Gastrocnemius medialis (tissue), 4 donors: Measurements from ENCODE around the gene RPS10. TPM values are rescaled to one million over a fixed set of nuclear protein-coding genes. Genes with fewer than 3 reads are reported as not detected.
"Not testable (repeated sequence)": the region's sequence is repeated elsewhere in the genome, so short reads cannot be mapped to it uniquely, and the experiment has no call there.

Experiments
- ATAC-seq, 2 donors: fragments of 150-250 bp; one replicate each; pipeline ENCODE4 v1.9.1; 2016
- DNase-seq, 2 donors: peaks; one replicate each; pipeline ENCODE4 v3.0.0-alpha.2; 2019
- H3K27ac ChIP-seq, 4 donors: fragments of 200-600 bp; sonication (generic); 1 replicate in 1 of 4; 2 replicates in 3 of 4; pipeline ENCODE4 v1.5.1; 2016 to 2018; ENCODE audit warnings: mild to moderate bottlenecking in 2 of 4, moderate library complexity in 1 of 4
- H3K27me3 ChIP-seq, 3 donors: fragments of 200-600 bp; sonication (generic) in 2 of 3; 1 replicate in 1 of 3; 2 replicates in 2 of 3; pipeline versions ENCODE4 v1.5.1 to v1.6.0; 2016 to 2019; ENCODE audit warnings: mild to moderate bottlenecking in 1 of 3, moderate library complexity in 1 of 3
- H3K36me3 ChIP-seq, 2 donors: fragments of 200-600 bp; sonication (generic) in 1 of 2; one replicate each; pipeline ENCODE4 v1.5.1; 2017 to 2018
- H3K4me1 ChIP-seq, 2 donors: fragments of 200-600 bp; sonication (generic) in 1 of 2; one replicate each; pipeline ENCODE4 v1.5.1; 2016 to 2017; ENCODE audit warnings: mild to moderate bottlenecking in 2 of 2
- H3K4me3 ChIP-seq, 4 donors: fragments of 200-600 bp; sonication (generic) in 3 of 4; 1 replicate in 1 of 4; 2 replicates in 3 of 4; pipeline ENCODE4 v1.5.1; 2016 to 2019; ENCODE audit warnings: mild to moderate bottlenecking in 2 of 4
- H3K9me3 ChIP-seq, 3 donors: fragments of 200-600 bp; sonication (generic) in 2 of 3; 1 replicate in 1 of 3; 2 replicates in 2 of 3; pipeline ENCODE4 v1.5.1; 2016 to 2019
- POLR2A ChIP-seq, 2 donors: fragments of 450-650 bp; IDR thresholded peaks; one replicate each; pipeline ENCODE4 v1.6.1; 2017; ENCODE audit warnings: antibody characterized with exemption in 2 of 2, mild to moderate bottlenecking in 2 of 2, moderate library complexity in 2 of 2
- in situ Hi-C, 4 donors: fragments of 200-750 bp; cut with MboI; loops; one replicate each; pipeline versions ENCODE4 v1.15.0 to v1.8.0; 2017; ENCODE audit warnings: low sequenced_read_pairs in 4 of 4
- intact Hi-C: fragments of 100-400 bp; cut with DNase I; formaldehyde crosslinking; loops from one replicate; pipeline ENCODE4 v1.15.1; 2023; ENCODE audit warnings: low total_unique reads
- total RNA-seq, 4 donors: library from RNA; depleted of rRNA; stranded (reverse); fragments of >200 nt; gene quantifications; one replicate each; pipeline versions ENCODE4 v1.1.0 to v1.2.3, GENCODE V29; 2016
- TF ChIP-seq, protein P1 (sequence below), 5 experiments: fragments of 450-650 bp in 3 of 5; fragments of 200-600 bp in 2 of 5; sonication (generic) in 2 of 5; IDR thresholded peaks in 4 of 5; conservative IDR thresholded peaks in 1 of 5; 1 replicate in 4 of 5; 2 replicates in 1 of 5; pipeline ENCODE4 v1.5.1; 2016 to 2019; ENCODE audit warnings: antibody characterized with exemption in 5 of 5, mild to moderate bottlenecking in 3 of 5, moderate library complexity in 3 of 5

The RPS10 gene
- total RNA-seq, 4 donors from 2014 or later = 1,471 to 2,243 (median 1,775) TPM

DNA sequence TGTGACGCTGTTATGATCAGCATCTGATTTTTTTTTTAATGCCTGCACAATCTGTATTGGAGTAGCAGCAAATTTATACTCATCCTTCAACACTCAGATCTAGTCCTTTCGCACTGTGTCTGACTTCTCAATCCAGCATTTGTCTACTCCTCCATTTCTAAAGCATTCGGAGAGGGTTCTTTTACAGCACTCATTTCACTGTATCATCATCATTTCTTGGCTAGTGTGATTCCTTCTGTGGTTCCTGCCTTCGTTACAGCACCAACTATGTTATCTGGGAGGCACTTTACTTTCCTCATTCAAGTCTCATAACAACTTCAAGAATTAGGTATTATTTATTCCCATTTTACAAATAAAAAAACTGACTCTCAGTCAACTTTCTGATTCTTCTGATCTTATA lies 51.4 kb downstream of the RPS10 start:
- Histone ChIP-seq H3K9me3 (no peaks in the 10 kb centered on the region), H3K27me3 (no peaks in the 10 kb centered on the region), H3K4me3 (no peak overlapping the region), H3K4me1 (peaks cover 39 to 52% of the 10 kb centered on the region in 2 donors), H3K36me3 (no peaks in the 10 kb centered on the region), H3K27ac (peak overlapping the region; percentile 19 to 57 (median 52))
- peak in 1 of 2 donors; percentile 20 for ATAC-seq
- DNase-seq = no peak
- TF ChIP-seq, protein P1, sequence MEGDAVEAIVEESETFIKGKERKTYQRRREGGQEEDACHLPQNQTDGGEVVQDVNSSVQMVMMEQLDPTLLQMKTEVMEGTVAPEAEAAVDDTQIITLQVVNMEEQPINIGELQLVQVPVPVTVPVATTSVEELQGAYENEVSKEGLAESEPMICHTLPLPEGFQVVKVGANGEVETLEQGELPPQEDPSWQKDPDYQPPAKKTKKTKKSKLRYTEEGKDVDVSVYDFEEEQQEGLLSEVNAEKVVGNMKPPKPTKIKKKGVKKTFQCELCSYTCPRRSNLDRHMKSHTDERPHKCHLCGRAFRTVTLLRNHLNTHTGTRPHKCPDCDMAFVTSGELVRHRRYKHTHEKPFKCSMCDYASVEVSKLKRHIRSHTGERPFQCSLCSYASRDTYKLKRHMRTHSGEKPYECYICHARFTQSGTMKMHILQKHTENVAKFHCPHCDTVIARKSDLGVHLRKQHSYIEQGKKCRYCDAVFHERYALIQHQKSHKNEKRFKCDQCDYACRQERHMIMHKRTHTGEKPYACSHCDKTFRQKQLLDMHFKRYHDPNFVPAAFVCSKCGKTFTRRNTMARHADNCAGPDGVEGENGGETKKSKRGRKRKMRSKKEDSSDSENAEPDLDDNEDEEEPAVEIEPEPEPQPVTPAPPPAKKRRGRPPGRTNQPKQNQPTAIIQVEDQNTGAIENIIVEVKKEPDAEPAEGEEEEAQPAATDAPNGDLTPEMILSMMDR (IDR thresholded peaks at IDR 0.05 in 4 of 5, conservative IDR thresholded peaks at IDR 0.05 in 1 of 5) = no peak
- no peak for TF ChIP-seq POLR2A (IDR thresholded peaks at IDR 0.05)
- intact Hi-C loops = no loop called here
- in situ Hi-C loops = no loop called here

DNA sequence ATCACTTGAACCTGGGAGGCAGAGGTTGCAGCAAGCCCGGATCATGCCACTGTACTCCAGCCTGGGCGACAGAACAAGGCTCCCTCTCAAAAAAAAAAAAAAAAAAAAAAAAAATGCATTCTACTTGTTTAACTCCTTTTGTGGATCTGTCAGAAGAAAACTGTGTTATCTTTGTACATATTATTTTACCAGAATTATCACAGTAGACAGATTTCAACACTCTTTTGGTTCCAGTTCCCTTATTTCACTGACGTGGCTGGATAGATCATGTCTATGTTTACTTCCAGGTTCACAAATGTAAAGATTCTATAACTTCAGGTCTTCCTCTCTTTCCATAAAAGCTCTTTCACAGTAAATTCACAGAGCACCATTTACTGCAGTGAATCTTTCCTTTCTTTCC lies 51.8 kb downstream of the RPS10 start:
- peak in 1 of 2 donors; percentile 6 for ATAC-seq
- TF ChIP-seq, protein P1 (IDR thresholded peaks at IDR 0.05 in 4 of 5, conservative IDR thresholded peaks at IDR 0.05 in 1 of 5) = no peak
- TF ChIP-seq POLR2A (IDR thresholded peaks at IDR 0.05) = no peak
- no peaks in the 10 kb centered on the region for H3K36me3 ChIP-seq
- DNase-seq = no peak
- peak overlapping the region; percentile 19 to 57 (median 52) for H3K27ac ChIP-seq
- in situ Hi-C loops = no loop called here
- no peaks in the 10 kb centered on the region for H3K9me3 ChIP-seq
- no peak overlapping the region for H3K4me3 ChIP-seq
- no peaks in the 10 kb centered on the region for H3K27me3 ChIP-seq
- H3K4me1 ChIP-seq = peaks cover 43 to 52% of the 10 kb centered on the region in 2 donors
- intact Hi-C loops = no loop called here

DNA sequence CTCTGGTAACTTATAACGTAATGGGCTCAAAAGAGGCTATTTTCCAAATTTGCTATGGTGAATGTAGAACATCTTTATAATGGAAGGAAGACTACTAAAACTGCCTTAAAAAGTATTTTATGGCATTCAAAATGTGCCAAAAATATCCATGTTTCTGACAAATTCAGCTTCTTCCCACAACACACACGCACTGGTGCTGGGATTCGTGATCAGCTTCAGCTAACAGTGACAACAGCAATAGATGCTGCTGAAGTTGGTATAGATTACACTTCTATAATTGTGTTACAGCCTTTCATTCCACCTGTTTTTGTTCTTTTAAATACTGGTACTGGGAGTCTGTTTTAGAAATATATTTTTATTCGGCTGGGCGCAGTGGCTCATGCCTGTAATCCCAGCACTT lies 52.4 kb downstream of the RPS10 start:
- in situ Hi-C loops (no loop called here), intact Hi-C loops (no loop called here)
- no peaks in the 10 kb centered on the region for H3K36me3 ChIP-seq
- H3K27me3 ChIP-seq = no peaks in the 10 kb centered on the region
- no peak for TF ChIP-seq POLR2A (IDR thresholded peaks at IDR 0.05)
- TF ChIP-seq, protein P1 (IDR thresholded peaks at IDR 0.05 in 4 of 5, conservative IDR thresholded peaks at IDR 0.05 in 1 of 5) = no peak
- ATAC-seq (no peak), DNase-seq (no peak)
- H3K4me1 ChIP-seq = peaks cover 43 to 47% of the 10 kb centered on the region in 2 donors
- H3K27ac ChIP-seq = peak overlapping the region; percentile 19 to 57 (median 52)
- no peaks in the 10 kb centered on the region for H3K9me3 ChIP-seq
- H3K4me3 ChIP-seq = no peak overlapping the region

DNA sequence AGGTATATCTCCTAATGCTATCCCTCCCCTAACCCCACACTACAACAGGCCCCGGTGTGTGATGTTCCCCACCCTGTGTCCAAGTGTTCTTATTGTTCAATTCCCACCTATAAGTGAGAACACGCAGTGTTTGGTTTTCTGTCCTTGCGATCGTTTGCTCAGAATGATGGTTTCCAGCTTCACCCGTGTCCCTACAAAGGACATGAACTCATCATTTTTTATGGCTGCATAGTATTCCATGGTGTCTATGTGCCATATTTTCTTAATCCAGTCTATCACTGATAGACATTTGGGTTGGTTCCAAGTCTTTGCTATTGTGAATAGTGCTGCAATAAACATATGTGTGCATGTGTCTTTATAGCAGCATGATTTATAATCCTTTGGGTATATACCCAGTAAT lies 54.0 kb downstream of the RPS10 start:
- H3K9me3 ChIP-seq, intact Hi-C loops, ATAC-seq, H3K36me3 ChIP-seq, H3K4me3 ChIP-seq, DNase-seq, H3K27me3 ChIP-seq, H3K27ac ChIP-seq, in situ Hi-C loops: not testable (repeated sequence)
- H3K4me1 ChIP-seq = peaks cover 38 to 40% of the 10 kb centered on the region in 2 donors

DNA sequence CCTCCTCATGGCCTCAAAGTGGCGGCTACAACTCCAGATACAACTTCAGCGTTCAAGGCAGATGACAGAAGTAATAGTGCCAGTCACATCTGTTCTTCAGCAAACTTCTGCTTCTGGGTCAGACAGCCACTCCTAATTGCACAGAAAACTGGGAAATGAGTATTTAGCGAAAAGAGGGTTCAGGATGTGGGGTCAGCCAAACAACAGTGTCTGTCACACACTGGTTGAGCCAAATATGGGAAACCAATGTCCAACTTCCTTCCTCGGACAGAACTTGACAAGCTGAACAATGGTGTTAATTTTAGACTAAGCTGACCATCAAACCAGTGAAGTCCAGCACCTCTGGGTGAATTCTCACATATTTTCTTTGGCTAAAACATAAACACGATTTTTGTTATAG lies 55.5 kb downstream of the RPS10 start:
- no peaks in the 10 kb centered on the region for H3K36me3 ChIP-seq
- in situ Hi-C loops = no loop called here
- TF ChIP-seq, protein P1 (IDR thresholded peaks at IDR 0.05 in 4 of 5, conservative IDR thresholded peaks at IDR 0.05 in 1 of 5) = no peak
- no peak for TF ChIP-seq POLR2A (IDR thresholded peaks at IDR 0.05)
- intact Hi-C loops = no loop called here
- ATAC-seq (peak in 1 of 2 donors; percentile 37), DNase-seq (no peak)
- H3K27ac ChIP-seq = peak overlapping the region; percentile 43 to 59 (median 58)
- no peak overlapping the region for H3K4me3 ChIP-seq
- H3K9me3 ChIP-seq = no peaks in the 10 kb centered on the region
- H3K27me3 ChIP-seq = no peaks in the 10 kb centered on the region
- peaks cover 30 to 31% of the 10 kb centered on the region in 2 donors for H3K4me1 ChIP-seq
